ENCODE measurements around the gene IQCK.
"Not testable (repeated sequence)": the region's sequence is repeated elsewhere in the genome, so short reads cannot be mapped to it uniquely, and the experiment has no call there.

The IQCK gene

GRCh38 chr16:19785081-19785480, 67.0 kb downstream of the IQCK start:
- in situ Hi-C loops (cut with MboI; ENCODE audit: low sequenced_read_pairs), result no loop called here

GRCh38 chr16:19785512-19786130, 67.5 kb downstream of the IQCK start:
- in situ Hi-C loops (cut with MboI; ENCODE audit: low sequenced_read_pairs), result no loop called here

- in situ Hi-C loops (cut with MboI; ENCODE audit: low sequenced_read_pairs), result not testable (repeated sequence)
Observed at GRCh38 chr16:19801369-19801768, 83.3 kb downstream of the IQCK start.

- in situ Hi-C loops (cut with MboI; ENCODE audit: low sequenced_read_pairs), result not testable (repeated sequence)
Observed at GRCh38 chr16:19801824-19802223, 83.8 kb downstream of the IQCK start.

GRCh38 chr16:19802612-19803011, 84.5 kb downstream of the IQCK start:
- in situ Hi-C loops (cut with MboI; ENCODE audit: low sequenced_read_pairs), result no loop called here

- in situ Hi-C loops (cut with MboI; ENCODE audit: low sequenced_read_pairs), result no loop called here
Observed at GRCh38 chr16:19804538-19805323, 86.7 kb downstream of the IQCK start.

GRCh38 chr16:19805459-19806162, 87.5 kb downstream of the IQCK start:
- in situ Hi-C loops (cut with MboI; ENCODE audit: low sequenced_read_pairs), result no loop called here

- in situ Hi-C loops (cut with MboI; ENCODE audit: low sequenced_read_pairs), result no loop called here
Observed at GRCh38 chr16:19808061-19808641, 90.1 kb downstream of the IQCK start.

GRCh38 chr16:19809121-19809635, 91.1 kb downstream of the IQCK start:
- in situ Hi-C loops (cut with MboI; ENCODE audit: low sequenced_read_pairs), result no loop called here

- in situ Hi-C loops (cut with MboI; ENCODE audit: low sequenced_read_pairs), result no loop called here
Observed at GRCh38 chr16:19809693-19810092, 91.6 kb downstream of the IQCK start.

GRCh38 chr16:19810817-19811731, 93.0 kb downstream of the IQCK start:
- in situ Hi-C loops (cut with MboI; ENCODE audit: low sequenced_read_pairs), result no loop called here

- in situ Hi-C loops (cut with MboI; ENCODE audit: low sequenced_read_pairs), result no loop called here
Observed at GRCh38 chr16:19812986-19813385, 94.9 kb downstream of the IQCK start.

GRCh38 chr16:19815418-19815817, 97.3 kb downstream of the IQCK start:
- in situ Hi-C loops (cut with MboI; ENCODE audit: low sequenced_read_pairs), result no loop called here

GRCh38 chr16:19817122-19817521, 99.1 kb downstream of the IQCK start:
- in situ Hi-C loops (cut with MboI; ENCODE audit: low sequenced_read_pairs), result no loop called here

- in situ Hi-C loops (cut with MboI; ENCODE audit: low sequenced_read_pairs), result no loop called here
Observed at GRCh38 chr16:19817875-19818274, 99.8 kb downstream of the IQCK start.

- in situ Hi-C loops (cut with MboI; ENCODE audit: low sequenced_read_pairs), result no loop called here
Observed at GRCh38 chr16:19822533-19822932, 104.5 kb downstream of the IQCK start.

GRCh38 chr16:19823322-19823721, 105.3 kb downstream of the IQCK start:
- in situ Hi-C loops (cut with MboI; ENCODE audit: low sequenced_read_pairs), result no loop called here

- in situ Hi-C loops (cut with MboI; ENCODE audit: low sequenced_read_pairs), result no loop called here
Observed at GRCh38 chr16:19824216-19824615, 106.1 kb downstream of the IQCK start.

- in situ Hi-C loops (cut with MboI; ENCODE audit: low sequenced_read_pairs), result no loop called here
Observed at GRCh38 chr16:19829844-19830692, 112.0 kb downstream of the IQCK start.

Data from HL-60/S4 (cell line).